Fibroblast of skin of back (primary cell): ENCODE measurements around the gene MAD2L1BP.
"Not testable (repeated sequence)": the region's sequence is repeated elsewhere in the genome, so short reads cannot be mapped to it uniquely, and the experiment has no call there.

Experiments used
- DNase-seq: peaks from one replicate; pipeline ENCODE4 v3.0.0-alpha.2; 2013

The MAD2L1BP gene

GRCh38 chr6:43627008-43627825 is 8.4 kb upstream of the MAD2L1BP start:
- peak; percentile 97 for DNase-seq

DNA sequence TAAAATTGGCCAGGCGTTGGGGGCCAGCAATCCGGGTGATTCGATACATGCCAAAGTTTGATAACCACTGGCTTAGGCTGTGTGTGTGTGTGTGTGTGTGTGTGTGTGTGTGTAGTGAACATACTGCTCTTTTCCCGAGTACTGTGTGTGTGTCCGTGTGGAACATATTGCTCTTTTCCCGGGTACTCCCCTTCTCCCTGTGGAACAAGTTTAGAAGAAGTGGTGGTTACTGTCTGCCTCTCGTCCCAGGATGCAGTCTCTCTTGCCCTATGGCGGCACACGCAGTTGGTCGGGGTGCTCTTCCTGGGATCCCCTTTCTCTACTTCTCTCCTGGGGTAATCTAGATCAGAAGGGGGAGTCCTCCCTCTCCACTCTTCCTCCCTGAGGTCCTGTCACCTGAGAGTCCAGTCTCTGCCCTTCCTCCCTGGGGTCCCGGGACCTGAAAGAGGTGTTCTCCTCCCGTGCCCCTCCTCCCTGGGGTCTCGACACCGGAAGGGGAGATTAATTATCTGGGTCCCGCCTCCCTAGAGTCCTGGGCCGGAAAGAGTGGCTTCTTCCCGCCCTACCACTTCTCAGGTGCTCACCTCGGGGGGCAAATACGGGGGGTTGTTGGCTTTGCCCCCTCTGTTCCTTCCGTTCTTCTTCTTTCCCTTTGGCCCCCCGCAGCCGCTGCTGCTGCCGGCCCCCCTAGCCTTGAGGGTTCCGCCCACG is 7.1 kb upstream of the MAD2L1BP start:
- DNase-seq, result peak; percentile 66

- DNase-seq, result peak; percentile 99
Measured at GRCh38 chr6:43629104-43629504, 6.5 kb upstream of the MAD2L1BP start, which contains the start of gene GTPBP2. Gene GTPBP2 (minus strand): TSS chr6:43629264. CDS start chr6:43629162, 102 bp downstream.

- DNase-seq, result peak; percentile 98
Measured at GRCh38 chr6:43629505-43630300, 5.9 kb upstream of the MAD2L1BP start.

- DNase-seq, result no peak
Measured at GRCh38 chr6:43630980-43631619, 4.5 kb upstream of the MAD2L1BP start.

DNA sequence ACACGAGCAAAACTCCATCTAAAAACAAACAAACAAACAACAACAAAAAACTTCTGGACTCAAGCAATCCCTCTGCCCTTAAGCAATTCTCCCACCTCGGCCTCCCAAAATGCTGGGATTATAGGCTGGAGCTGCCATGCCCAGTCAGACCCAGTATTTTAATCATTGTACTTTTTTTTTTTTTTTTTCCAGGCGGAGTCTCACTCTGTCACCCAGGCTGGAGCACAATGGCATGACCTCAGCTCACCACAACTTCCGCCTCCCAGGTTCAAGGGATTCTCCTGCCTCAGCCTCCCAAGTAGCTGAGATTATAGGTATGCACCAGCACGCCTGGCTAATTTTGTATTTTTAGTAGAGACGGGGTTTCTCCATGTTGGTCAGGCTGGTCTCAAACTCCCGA is 2.6 kb upstream of the MAD2L1BP start:
- DNase-seq, result not testable (repeated sequence)

- no peak for DNase-seq
Measured at GRCh38 chr6:43634702-43635303, 837 bp upstream of the MAD2L1BP start.

- no peak for DNase-seq
Measured at GRCh38 chr6:43636308-43636659, 644 bp downstream of the MAD2L1BP start.

DNA sequence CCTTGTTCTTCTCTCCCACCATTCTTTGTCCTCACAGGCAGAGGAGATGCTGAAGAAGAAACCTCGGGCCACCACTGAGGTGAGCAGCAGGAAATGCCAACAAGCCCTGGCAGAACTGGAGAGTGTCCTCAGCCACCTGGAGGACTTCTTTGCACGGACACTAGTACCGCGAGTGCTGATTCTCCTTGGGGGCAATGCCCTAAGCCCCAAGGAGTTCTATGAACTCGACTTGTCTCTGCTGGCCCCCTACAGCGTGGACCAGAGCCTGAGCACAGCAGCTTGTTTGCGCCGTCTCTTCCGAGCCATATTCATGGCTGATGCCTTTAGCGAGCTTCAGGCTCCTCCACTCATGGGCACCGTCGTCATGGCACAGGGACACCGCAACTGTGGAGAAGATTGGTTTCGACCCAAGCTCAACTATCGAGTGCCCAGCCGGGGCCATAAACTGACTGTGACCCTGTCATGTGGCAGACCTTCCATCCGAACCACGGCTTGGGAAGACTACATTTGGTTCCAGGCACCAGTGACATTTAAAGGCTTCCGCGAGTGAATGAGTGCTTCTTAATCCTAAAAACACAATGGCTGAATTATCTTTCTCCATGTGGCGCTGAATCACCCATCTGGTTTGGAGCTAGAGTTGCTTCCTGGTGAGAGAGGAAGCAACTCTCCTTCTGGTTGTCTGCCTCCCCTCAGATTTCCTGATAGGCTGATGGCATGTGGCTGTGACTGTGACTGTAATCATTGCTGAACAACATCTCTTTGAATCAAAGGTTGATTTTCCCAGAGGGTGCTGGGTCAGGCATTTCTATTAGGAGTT is 4.6 kb downstream of the MAD2L1BP start:
- peak; percentile 15 for DNase-seq

GRCh38 chr6:43644940-43645612 is 9.4 kb downstream of the MAD2L1BP start, which contains the start of gene RSPH9:
Gene RSPH9 (plus strand): TSS chr6:43645036. CDS start chr6:43645099, 63 bp downstream.
- DNase-seq, result peak; percentile 54

DNA sequence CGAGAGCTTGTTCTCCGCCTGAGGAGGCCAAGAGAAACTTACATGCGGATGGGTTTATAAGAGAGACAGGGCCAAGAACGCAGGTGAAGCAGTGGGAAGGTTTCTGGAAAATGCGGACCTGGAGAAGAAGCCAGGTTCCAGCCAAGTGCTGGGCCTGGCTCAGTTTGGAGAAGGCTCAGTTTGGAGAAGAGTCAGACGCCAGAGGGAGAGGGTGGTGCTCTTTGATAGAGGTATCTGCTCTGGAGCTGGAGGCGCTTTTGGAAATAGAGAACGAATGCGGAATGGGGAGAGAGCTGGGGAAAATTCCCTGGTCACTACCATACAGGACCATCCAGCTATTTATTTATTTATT is 9.9 kb downstream of the MAD2L1BP start:
- no peak for DNase-seq

GRCh38 chr6:43647613-43648012 is 12.0 kb downstream of the MAD2L1BP start:
- no peak for DNase-seq

DNA sequence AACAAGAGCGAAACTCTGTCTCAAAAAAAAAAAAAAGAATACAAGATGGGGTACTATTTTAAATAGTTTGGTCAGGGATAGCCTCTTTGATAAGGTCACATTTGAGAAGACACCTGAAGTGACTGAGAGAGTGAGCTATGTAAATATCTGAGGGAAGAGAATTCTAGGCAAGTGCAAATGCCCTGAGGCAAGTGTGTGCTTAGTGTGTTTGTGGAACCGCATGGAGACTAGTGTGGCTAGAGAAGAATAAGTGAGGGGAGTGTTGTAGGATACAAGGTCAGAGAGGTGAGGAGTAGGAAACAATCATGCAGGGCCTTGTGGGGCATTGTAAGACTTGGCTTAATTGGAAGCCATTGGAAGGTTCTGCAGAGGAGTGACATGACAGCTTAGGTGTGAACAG is 12.6 kb downstream of the MAD2L1BP start:
- DNase-seq, result no peak

DNA sequence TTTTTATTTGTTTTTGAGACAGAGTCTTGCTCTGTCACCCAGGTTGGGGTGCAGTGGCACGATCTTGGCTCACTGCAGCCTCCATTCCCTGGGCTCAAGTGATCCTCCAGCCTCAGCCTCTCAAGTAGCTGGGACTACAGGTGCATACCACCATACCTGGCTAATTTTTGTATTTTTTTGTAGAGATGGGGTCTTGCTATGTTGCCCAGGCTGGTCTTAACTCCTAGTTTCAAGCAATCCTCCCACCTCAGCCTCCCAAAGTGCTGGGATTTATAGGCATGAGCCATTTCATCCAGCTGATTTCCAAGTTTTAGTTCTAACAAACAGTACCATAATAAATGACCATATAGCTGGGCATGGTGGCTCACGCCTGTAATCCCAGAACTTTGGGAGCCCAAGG is 17.2 kb downstream of the MAD2L1BP start:
- DNase-seq, result not testable (repeated sequence)

- no peak for DNase-seq
Measured at GRCh38 chr6:43657221-43657802, 21.7 kb downstream of the MAD2L1BP start.

DNA sequence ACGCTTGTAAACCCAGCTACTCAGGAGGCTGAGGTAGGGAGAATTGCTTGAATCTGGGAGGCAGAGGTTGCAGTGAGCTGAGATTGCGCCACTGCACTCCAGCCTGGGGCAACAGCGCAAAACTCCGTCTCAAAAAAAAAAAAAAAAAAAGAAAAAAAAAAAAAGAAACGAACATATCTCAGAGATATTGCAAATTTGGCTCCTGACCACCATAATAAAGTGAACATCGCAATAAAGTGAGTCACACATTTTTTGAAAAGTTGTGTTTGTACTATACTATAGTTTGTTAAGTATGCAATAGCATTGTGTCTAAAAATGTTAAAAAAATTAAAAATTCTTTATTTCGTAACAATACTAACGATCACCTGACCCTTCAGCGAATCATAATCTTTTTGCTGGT is 22.5 kb downstream of the MAD2L1BP start:
- DNase-seq, result no peak

GRCh38 chr6:43662948-43663347 is 27.3 kb downstream of the MAD2L1BP start:
- DNase-seq, result not testable (repeated sequence)

DNA sequence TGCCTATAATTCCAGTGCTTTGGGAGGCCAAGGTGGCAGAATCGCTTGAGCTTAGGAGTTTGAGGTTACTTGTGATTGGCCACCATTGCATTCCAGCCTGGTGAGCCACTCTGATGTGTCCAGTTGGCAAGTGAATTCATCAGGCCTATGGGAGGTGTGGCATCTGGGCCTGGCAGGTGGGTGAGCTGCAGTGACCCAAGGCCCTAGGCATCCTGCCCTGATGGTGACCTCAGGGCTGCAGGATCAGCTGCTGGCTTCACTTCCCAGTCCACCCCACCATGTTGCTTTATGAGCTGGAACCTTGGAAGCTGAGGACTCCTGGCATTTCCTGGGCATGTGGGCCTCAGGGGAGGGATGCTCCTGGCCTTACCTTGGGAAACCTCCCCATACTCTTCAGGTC is 29.7 kb downstream of the MAD2L1BP start:
- DNase-seq, result peak; percentile 34

GRCh38 chr6:43666196-43666920 is 30.7 kb downstream of the MAD2L1BP start:
- DNase-seq, result no peak
